ENCODE measurements around the gene LRRC43.

- no peak for TF ChIP-seq CTCF (IDR thresholded peaks at IDR 0.05)
- no peak for TF ChIP-seq POLR2A (IDR thresholded peaks at IDR 0.05)
Observed at GRCh38 chr12:122142857-122143256, 40.1 kb upstream of the LRRC43 start.
